HG03175 (cell line): Measurements from ENCODE around the gene SPATS2.
"Not testable (repeated sequence)": the region's sequence is repeated elsewhere in the genome, so short reads cannot be mapped to it uniquely, and the experiment has no call there.

Source experiments
- ATAC-seq: cut with Tn5 transposase; IDR thresholded peaks from one replicate; pipeline ENCODE4 v1.9.1; 2021; ENCODE audit warnings: mild to moderate bottlenecking, moderate library complexity; ENCODE audit not compliant: unreplicated experiment

Gene SPATS2

GRCh38 chr12:49403971-49404450, 36.7 kb downstream of the SPATS2 start:
- no peak for ATAC-seq

- no peak for ATAC-seq
Observed at GRCh38 chr12:49404956-49405355, 37.7 kb downstream of the SPATS2 start.

- ATAC-seq, result no peak
Observed at GRCh38 chr12:49410818-49411217, 43.6 kb downstream of the SPATS2 start.

GRCh38 chr12:49413010-49413409, 45.7 kb downstream of the SPATS2 start:
- no peak for ATAC-seq

GRCh38 chr12:49413796-49414195, 46.5 kb downstream of the SPATS2 start:
- ATAC-seq, result no peak

GRCh38 chr12:49414364-49414763, 47.1 kb downstream of the SPATS2 start:
- no peak for ATAC-seq

- ATAC-seq, result no peak
Observed at GRCh38 chr12:49415521-49415970, 48.3 kb downstream of the SPATS2 start.

GRCh38 chr12:49416892-49417291, 49.6 kb downstream of the SPATS2 start:
- no peak for ATAC-seq

GRCh38 chr12:49417558-49417957, 50.3 kb downstream of the SPATS2 start:
- ATAC-seq, result no peak

- ATAC-seq, result no peak
Observed at GRCh38 chr12:49420556-49420955, 53.3 kb downstream of the SPATS2 start.

- no peak for ATAC-seq
Observed at GRCh38 chr12:49422114-49422513, 54.9 kb downstream of the SPATS2 start.

GRCh38 chr12:49428793-49429192, 61.5 kb downstream of the SPATS2 start:
- no peak for ATAC-seq

- ATAC-seq, result no peak
Observed at GRCh38 chr12:49432616-49433015, 65.4 kb downstream of the SPATS2 start.

GRCh38 chr12:49436799-49437198, 69.5 kb downstream of the SPATS2 start:
- ATAC-seq, result not testable (repeated sequence)

GRCh38 chr12:49439042-49439441, 71.8 kb downstream of the SPATS2 start:
- no peak for ATAC-seq

GRCh38 chr12:49440035-49440434, 72.8 kb downstream of the SPATS2 start:
- ATAC-seq, result no peak

- ATAC-seq, result no peak
Observed at GRCh38 chr12:49442915-49443314, 75.7 kb downstream of the SPATS2 start.

- ATAC-seq, result no peak
Observed at GRCh38 chr12:49446571-49446970, 79.3 kb downstream of the SPATS2 start.

- ATAC-seq, result no peak
Observed at GRCh38 chr12:49448858-49449257, 81.6 kb downstream of the SPATS2 start.

GRCh38 chr12:49451468-49452259, 84.4 kb downstream of the SPATS2 start:
- peak; percentile 51 for ATAC-seq

GRCh38 chr12:49455501-49455900, 88.2 kb downstream of the SPATS2 start:
- no peak for ATAC-seq

- no peak for ATAC-seq
Observed at GRCh38 chr12:49456131-49456679, 88.9 kb downstream of the SPATS2 start.
